Natural killer cell treated with Interleukin-12 subunit alpha and Interleukin-12 subunit beta and Interleukin-15 and Interleukin-18, amount 100 ng/mL, for 72 hours (primary cell): ENCODE results near the gene ESF1. TPM values are rescaled to one million over a fixed set of nuclear protein-coding genes. Genes with fewer than 3 reads are reported as not detected.

Experiments used
- ATAC-seq, 2 donors: fragments of 150-1000 bp; cut with Tn5 transposase in 1 of 2; sonication (Bioruptor Pico), chemical (Tn5 transposase) in 1 of 2; 2 replicates each; pipeline ENCODE4 v1.10.0; 2021
- DNase-seq: peaks from one replicate; pipeline ENCODE4 v3.0.0; 2022; ENCODE audit warnings: low spot score
- H3K27ac Mint-ChIP-seq, 2 donors: 1 replicate in 1 of 2; 2 replicates in 1 of 2; pipeline ENCODE4 v1.8.0; 2022; ENCODE audit warnings: mixed read lengths in 2 of 2, mild to moderate bottlenecking in 1 of 2, moderate library complexity in 1 of 2
- H3K27me3 Mint-ChIP-seq, 2 donors: 1 replicate in 1 of 2; 2 replicates in 1 of 2; pipeline ENCODE4 v1.8.0; 2022; ENCODE audit warnings: mixed read lengths in 2 of 2
- H3K36me3 Mint-ChIP-seq: one replicate; pipeline ENCODE4 v1.8.0; 2022; ENCODE audit warnings: mixed read lengths
- H3K4me1 Mint-ChIP-seq, 2 donors: 1 replicate in 1 of 2; 2 replicates in 1 of 2; pipeline ENCODE4 v1.8.0; 2022; ENCODE audit warnings: low read depth in 2 of 2, mixed read lengths in 2 of 2, mild to moderate bottlenecking in 1 of 2
- H3K4me3 Mint-ChIP-seq: one replicate; pipeline ENCODE4 v1.8.0; 2022; ENCODE audit warnings: mixed read lengths
- H3K9me3 Mint-ChIP-seq: 2 replicates; pipeline ENCODE4 v1.8.0; 2022; ENCODE audit warnings: mixed read lengths
- total RNA-seq, 2 donors: library from RNA; stranded (reverse); gene quantifications; one replicate each; pipeline ENCODE4 v1.2.3, GENCODE V29; 2022

ESF1 gene
- total RNA-seq, 2 donors from 2014 or later: 18.2 to 31.7 TPM

- ATAC-seq: no peak
- H3K27ac Mint-ChIP-seq: no peak overlapping the region
- no peak overlapping the region for H3K4me3 Mint-ChIP-seq
Observed at GRCh38 chr20:13671512-13671911, 113.2 kb downstream of the ESF1 start.

DNA sequence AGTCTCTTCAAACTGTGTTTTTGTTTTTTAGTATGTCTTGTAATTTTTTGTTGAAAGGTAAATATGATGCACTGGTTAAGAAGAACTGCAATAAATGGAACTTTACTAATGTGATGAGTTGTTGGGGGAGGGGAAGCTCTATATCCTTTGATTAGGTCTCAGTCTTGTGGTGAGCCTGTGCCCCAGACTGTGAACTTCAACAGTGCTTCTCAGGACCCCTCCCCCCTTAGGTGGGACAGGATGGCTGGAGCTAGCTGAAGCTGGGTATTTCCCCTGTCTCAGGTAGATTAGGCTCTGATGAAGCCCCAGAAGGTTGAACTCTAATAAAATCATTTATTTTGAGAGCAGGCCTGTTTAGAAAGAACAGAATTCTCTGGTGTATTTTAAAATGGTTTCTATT, 114.6 kb downstream of the ESF1 start:
- Mint-ChIP-seq H3K4me1 (no peaks in the 10 kb centered on the region), H3K27ac (no peak overlapping the region), H3K4me3 (no peak overlapping the region), H3K36me3 (no peaks in the 10 kb centered on the region), H3K9me3 (no peaks in the 10 kb centered on the region), H3K27me3 (peaks cover 18 to 44% of the 10 kb centered on the region in 2 donors)
- DNase-seq (no peak), ATAC-seq (no peak)

More at GRCh38 chr20:13671512-13671911, 113.2 kb downstream of the ESF1 start:
- Mint-ChIP-seq H3K4me1 (no peaks in the 10 kb centered on the region), H3K9me3 (no peaks in the 10 kb centered on the region), H3K27me3 (peaks cover 18 to 43% of the 10 kb centered on the region in 2 donors), H3K36me3 (no peaks in the 10 kb centered on the region)
- no peak for DNase-seq

GRCh38 chr20:13665709-13666395, 118.9 kb downstream of the ESF1 start:
- no peak for DNase-seq
- Mint-ChIP-seq H3K4me1 (no peaks in the 10 kb centered on the region), H3K27me3 (peaks cover 14 to 36% of the 10 kb centered on the region in 2 donors), H3K4me3 (no peak overlapping the region), H3K27ac (no peak overlapping the region), H3K9me3 (no peaks in the 10 kb centered on the region), H3K36me3 (no peaks in the 10 kb centered on the region)
- no peak for ATAC-seq

Other genes with a start within 250 kb of the ESF1 start
- 10 to 100 TPM; 14.9 to 16.3 TPM for gene TASP1, start 146.0 kb downstream of the ESF1 start, total RNA-seq
- gene NDUFAF5, start 109 bp upstream of the ESF1 start, total RNA-seq: 10 to 100 TPM; 26.9 to 44.6 TPM
- gene SEL1L2, start 205.7 kb upstream of the ESF1 start, total RNA-seq: not detected
- not detected for gene MACROD2, start 210.6 kb upstream of the ESF1 start, total RNA-seq